Peyer's patch (tissue), 4 donors: ENCODE data around the gene TACC2. TPM values are rescaled to one million over a fixed set of nuclear protein-coding genes. Genes with fewer than 3 reads are reported as not detected.

Experiments used
- DNase-seq, 3 donors: peaks; one replicate each; pipeline ENCODE4 v3.0.0-alpha.2; 2017 to 2019
- H3K27ac ChIP-seq, 4 donors: fragments of 200-600 bp; sonication (generic); one replicate each; pipeline ENCODE4 v1.5.1; 2016 to 2019
- H3K27me3 ChIP-seq, 2 donors: fragments of 200-600 bp; sonication (generic); one replicate each; pipeline ENCODE4 v1.5.1; 2019
- H3K36me3 ChIP-seq, 3 donors: fragments of 200-600 bp; sonication (generic); one replicate each; pipeline ENCODE4 v1.5.1; 2016 to 2019
- H3K4me1 ChIP-seq, 4 donors: fragments of 200-600 bp; sonication (generic); one replicate each; pipeline ENCODE4 v1.5.1; 2016 to 2019
- H3K4me3 ChIP-seq, 4 donors: fragments of 200-600 bp; sonication (generic); 1 replicate in 3 of 4; 2 replicates in 1 of 4; pipeline ENCODE4 v1.5.1; 2016 to 2019; ENCODE audit warnings: mild to moderate bottlenecking in 1 of 4
- H3K9me3 ChIP-seq, 4 donors: fragments of 200-600 bp; sonication (generic); one replicate each; pipeline ENCODE4 v1.5.1; 2016 to 2019; ENCODE audit warnings: mild to moderate bottlenecking in 1 of 4
- POLR2A ChIP-seq, 2 donors: fragments of 450-650 bp; IDR thresholded peaks; one replicate each; pipeline ENCODE4 v1.5.1; 2017; ENCODE audit warnings: antibody characterized with exemption in 2 of 2, mild to moderate bottlenecking in 2 of 2, moderate library complexity in 2 of 2
- total RNA-seq, 4 donors: library from RNA; depleted of rRNA; stranded (reverse); fragments of >200 nt; gene quantifications; one replicate each; pipeline ENCODE4 v1.1.0, GENCODE V29; 2016
- TF ChIP-seq, protein P1 (sequence below), 6 experiments: fragments of 450-650 bp in 4 of 6; fragments of 200-600 bp in 2 of 6; sonication (generic) in 1 of 6; IDR thresholded peaks; one replicate each; pipeline ENCODE4 v1.5.1; 2017 to 2019; ENCODE audit warnings: antibody characterized with exemption in 6 of 6, mild to moderate bottlenecking in 3 of 6, moderate library complexity in 1 of 6

TACC2 gene
- total RNA-seq, 4 donors from 2014 or later = 91.6 to 140 (median 109) TPM

- Histone ChIP-seq H3K9me3 (no peaks in the 10 kb centered on the region), H3K4me3 (no peak overlapping the region), H3K36me3 (no peaks in the 10 kb centered on the region), H3K27ac (no peak overlapping the region), H3K4me1 (peaks cover 0 to 2% (median 0%) of the 10 kb centered on the region in 4 donors), H3K27me3 (no peaks in the 10 kb centered on the region)
- TF ChIP-seq, protein P1, sequence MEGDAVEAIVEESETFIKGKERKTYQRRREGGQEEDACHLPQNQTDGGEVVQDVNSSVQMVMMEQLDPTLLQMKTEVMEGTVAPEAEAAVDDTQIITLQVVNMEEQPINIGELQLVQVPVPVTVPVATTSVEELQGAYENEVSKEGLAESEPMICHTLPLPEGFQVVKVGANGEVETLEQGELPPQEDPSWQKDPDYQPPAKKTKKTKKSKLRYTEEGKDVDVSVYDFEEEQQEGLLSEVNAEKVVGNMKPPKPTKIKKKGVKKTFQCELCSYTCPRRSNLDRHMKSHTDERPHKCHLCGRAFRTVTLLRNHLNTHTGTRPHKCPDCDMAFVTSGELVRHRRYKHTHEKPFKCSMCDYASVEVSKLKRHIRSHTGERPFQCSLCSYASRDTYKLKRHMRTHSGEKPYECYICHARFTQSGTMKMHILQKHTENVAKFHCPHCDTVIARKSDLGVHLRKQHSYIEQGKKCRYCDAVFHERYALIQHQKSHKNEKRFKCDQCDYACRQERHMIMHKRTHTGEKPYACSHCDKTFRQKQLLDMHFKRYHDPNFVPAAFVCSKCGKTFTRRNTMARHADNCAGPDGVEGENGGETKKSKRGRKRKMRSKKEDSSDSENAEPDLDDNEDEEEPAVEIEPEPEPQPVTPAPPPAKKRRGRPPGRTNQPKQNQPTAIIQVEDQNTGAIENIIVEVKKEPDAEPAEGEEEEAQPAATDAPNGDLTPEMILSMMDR (IDR thresholded peaks at IDR 0.05) = no peak
- no peak for TF ChIP-seq POLR2A (IDR thresholded peaks at IDR 0.05)
- no peak for DNase-seq
Measured at GRCh38 chr10:122293961-122294380, 305.0 kb downstream of the TACC2 start.

GRCh38 chr10:122294511-122295450 is 305.8 kb downstream of the TACC2 start:
- Histone ChIP-seq H3K36me3 (no peaks in the 10 kb centered on the region), H3K4me1 (peaks cover 0 to 2% (median 0%) of the 10 kb centered on the region in 4 donors), H3K27ac (no peak overlapping the region), H3K27me3 (no peaks in the 10 kb centered on the region), H3K4me3 (no peak overlapping the region), H3K9me3 (no peaks in the 10 kb centered on the region)
- DNase-seq = no peak
- TF ChIP-seq POLR2A (IDR thresholded peaks at IDR 0.05) = no peak
- TF ChIP-seq, protein P1 (IDR thresholded peaks at IDR 0.05) = no peak

- no peak for TF ChIP-seq POLR2A (IDR thresholded peaks at IDR 0.05)
- TF ChIP-seq, protein P1 (IDR thresholded peaks at IDR 0.05) = no peak
- Histone ChIP-seq H3K4me1 (peaks cover 0 to 2% (median 0%) of the 10 kb centered on the region in 4 donors), H3K36me3 (no peaks in the 10 kb centered on the region), H3K9me3 (no peaks in the 10 kb centered on the region), H3K27me3 (no peaks in the 10 kb centered on the region), H3K27ac (no peak overlapping the region), H3K4me3 (no peak overlapping the region)
- no peak for DNase-seq
Measured at GRCh38 chr10:122295451-122295809, 306.5 kb downstream of the TACC2 start.

DNA sequence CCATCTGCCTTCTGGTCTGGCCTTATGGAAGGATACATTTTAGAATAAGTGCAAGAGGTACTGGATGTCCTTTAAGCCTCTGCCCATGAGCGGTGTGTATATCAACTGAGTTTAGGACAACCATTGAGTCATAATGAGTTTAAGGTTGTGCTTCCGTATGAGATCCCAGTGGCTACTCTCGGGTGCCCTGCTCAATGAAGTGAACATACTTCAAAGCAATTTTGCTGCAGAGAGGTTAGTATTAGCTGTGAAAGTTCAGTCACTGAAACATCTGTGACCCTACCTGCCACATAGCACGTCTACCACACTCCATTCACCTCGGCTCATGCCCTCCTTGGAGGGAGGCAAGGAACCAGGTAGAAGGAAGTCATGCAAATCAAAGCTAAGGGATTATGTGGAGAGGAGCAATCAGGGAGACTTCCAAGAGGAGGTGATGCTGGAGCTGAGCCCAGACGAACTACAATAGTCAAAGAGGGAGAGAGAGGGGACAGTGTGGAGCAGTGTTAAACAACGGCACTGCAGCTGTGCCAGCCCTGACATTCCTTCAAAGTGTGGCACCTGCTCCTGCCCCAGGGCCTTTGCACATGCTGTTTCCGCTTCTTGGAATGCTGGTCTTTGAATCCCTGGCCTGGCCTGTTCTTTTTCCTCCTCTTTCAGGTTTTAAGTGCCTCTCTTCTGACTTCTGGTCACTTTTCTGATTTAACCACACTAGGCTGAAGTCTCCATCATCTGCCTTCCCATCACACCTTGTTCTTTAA is 307.6 kb downstream of the TACC2 start:
- no peaks in the 10 kb centered on the region for H3K27me3 ChIP-seq
- peaks cover 0 to 2% (median 0%) of the 10 kb centered on the region in 4 donors for H3K4me1 ChIP-seq
- H3K4me3 ChIP-seq = no peak overlapping the region
- no peak overlapping the region for H3K27ac ChIP-seq
- H3K36me3 ChIP-seq = no peaks in the 10 kb centered on the region
- no peaks in the 10 kb centered on the region for H3K9me3 ChIP-seq
- DNase-seq = no peak
- TF ChIP-seq POLR2A (IDR thresholded peaks at IDR 0.05) = no peak
- TF ChIP-seq, protein P1 (IDR thresholded peaks at IDR 0.05) = no peak

GRCh38 chr10:122297583-122297982 is 308.6 kb downstream of the TACC2 start:
- H3K4me1 ChIP-seq = peaks cover 0 to 2% (median 0%) of the 10 kb centered on the region in 4 donors
- no peak for TF ChIP-seq POLR2A (IDR thresholded peaks at IDR 0.05)
- TF ChIP-seq, protein P1 (IDR thresholded peaks at IDR 0.05) = no peak
- H3K36me3 ChIP-seq = no peaks in the 10 kb centered on the region
- H3K9me3 ChIP-seq = no peaks in the 10 kb centered on the region
- no peak for DNase-seq
- no peak overlapping the region for H3K4me3 ChIP-seq
- H3K27me3 ChIP-seq = no peaks in the 10 kb centered on the region
- H3K27ac ChIP-seq = no peak overlapping the region
